Measurements from ENCODE around the gene CMTR1. TPM values are rescaled to one million over a fixed set of nuclear protein-coding genes. Genes with fewer than 3 reads are reported as not detected.

CMTR1 gene
- total and polyA plus RNA-seq, 10 of the 15 experiments (the other 5 are each of a cell fraction or from before 2014, with no cell fraction given) = 2.7 to 67.0 (median 46.2) TPM

DNA sequence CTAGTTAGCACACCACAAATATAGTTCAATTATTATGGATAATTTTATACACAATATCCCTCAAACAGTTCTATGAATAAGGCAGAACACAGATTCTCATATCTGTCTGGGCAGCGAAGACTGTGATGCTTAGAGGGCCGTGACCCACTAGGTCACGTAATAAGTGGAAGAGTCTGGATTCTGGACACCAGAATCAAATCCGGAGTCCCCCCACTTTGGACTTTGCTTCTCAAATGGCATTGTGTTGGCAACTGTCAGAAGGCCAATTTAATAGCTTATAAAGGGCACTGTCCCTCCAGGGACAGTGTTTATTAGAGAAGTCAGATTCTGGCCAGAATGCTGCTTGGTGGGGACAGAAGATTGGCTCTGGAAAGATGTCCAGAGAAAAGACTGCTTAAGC lies 73.5 kb downstream of the CMTR1 start (continued):
- TF ChIP-seq, protein P1, sequence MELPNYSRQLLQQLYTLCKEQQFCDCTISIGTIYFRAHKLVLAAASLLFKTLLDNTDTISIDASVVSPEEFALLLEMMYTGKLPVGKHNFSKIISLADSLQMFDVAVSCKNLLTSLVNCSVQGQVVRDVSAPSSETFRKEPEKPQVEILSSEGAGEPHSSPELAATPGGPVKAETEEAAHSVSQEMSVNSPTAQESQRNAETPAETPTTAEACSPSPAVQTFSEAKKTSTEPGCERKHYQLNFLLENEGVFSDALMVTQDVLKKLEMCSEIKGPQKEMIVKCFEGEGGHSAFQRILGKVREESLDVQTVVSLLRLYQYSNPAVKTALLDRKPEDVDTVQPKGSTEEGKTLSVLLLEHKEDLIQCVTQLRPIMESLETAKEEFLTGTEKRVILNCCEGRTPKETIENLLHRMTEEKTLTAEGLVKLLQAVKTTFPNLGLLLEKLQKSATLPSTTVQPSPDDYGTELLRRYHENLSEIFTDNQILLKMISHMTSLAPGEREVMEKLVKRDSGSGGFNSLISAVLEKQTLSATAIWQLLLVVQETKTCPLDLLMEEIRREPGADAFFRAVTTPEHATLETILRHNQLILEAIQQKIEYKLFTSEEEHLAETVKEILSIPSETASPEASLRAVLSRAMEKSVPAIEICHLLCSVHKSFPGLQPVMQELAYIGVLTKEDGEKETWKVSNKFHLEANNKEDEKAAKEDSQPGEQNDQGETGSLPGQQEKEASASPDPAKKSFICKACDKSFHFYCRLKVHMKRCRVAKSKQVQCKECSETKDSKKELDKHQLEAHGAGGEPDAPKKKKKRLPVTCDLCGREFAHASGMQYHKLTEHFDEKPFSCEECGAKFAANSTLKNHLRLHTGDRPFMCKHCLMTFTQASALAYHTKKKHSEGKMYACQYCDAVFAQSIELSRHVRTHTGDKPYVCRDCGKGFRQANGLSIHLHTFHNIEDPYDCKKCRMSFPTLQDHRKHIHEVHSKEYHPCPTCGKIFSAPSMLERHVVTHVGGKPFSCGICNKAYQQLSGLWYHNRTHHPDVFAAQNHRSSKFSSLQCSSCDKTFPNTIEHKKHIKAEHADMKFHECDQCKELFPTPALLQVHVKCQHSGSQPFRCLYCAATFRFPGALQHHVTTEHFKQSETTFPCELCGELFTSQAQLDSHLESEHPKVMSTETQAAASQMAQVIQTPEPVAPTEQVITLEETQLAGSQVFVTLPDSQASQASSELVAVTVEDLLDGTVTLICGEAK (IDR thresholded peaks at IDR 0.05; ENCODE audit: borderline replicate concordance) = no peak
- TF ChIP-seq TARDBP (IDR thresholded peaks at IDR 0.05; ENCODE audit: borderline replicate concordance) (no peak), E2F4 (IDR thresholded peaks at IDR 0.05; ENCODE audit: low read depth, low read length) (no peak), JUNB (IDR thresholded peaks at IDR 0.05) (no peak), EGR1 (IDR thresholded peaks at IDR 0.05; ENCODE audit: borderline replicate concordance in 1 of 2, low read depth in 2 of 2, low read length in 2 of 2) (no peak), HCFC1 (IDR thresholded peaks at IDR 0.05; ENCODE audit: low read length) (no peak), RELA (IDR thresholded peaks at IDR 0.05; ENCODE audit: borderline replicate concordance, partially characterized antibody) (no peak), DPF2 (IDR thresholded peaks at IDR 0.05) (no peak), ESRRA (IDR thresholded peaks at IDR 0.05; ENCODE audit: low read length) (no peak), YY1 (IDR thresholded peaks at IDR 0.05; ENCODE audit: low read depth, low read length) (no peak)
- TF ChIP-seq, protein P2, sequence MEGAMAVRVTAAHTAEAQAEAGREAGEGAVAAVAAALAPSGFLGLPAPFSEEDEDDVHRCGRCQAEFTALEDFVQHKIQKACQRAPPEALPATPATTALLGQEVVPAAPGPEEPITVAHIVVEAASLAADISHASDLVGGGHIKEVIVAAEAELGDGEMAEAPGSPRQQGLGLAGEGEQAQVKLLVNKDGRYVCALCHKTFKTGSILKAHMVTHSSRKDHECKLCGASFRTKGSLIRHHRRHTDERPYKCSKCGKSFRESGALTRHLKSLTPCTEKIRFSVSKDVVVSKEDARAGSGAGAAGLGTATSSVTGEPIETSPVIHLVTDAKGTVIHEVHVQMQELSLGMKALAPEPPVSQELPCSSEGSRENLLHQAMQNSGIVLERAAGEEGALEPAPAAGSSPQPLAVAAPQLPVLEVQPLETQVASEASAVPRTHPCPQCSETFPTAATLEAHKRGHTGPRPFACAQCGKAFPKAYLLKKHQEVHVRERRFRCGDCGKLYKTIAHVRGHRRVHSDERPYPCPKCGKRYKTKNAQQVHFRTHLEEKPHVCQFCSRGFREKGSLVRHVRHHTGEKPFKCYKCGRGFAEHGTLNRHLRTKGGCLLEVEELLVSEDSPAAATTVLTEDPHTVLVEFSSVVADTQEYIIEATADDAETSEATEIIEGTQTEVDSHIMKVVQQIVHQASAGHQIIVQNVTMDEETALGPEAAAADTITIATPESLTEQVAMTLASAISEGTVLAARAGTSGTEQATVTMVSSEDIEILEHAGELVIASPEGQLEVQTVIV (IDR thresholded peaks at IDR 0.05; ENCODE audit: borderline replicate concordance, partially characterized antibody) = no peak
- TF ChIP-seq, protein P3, sequence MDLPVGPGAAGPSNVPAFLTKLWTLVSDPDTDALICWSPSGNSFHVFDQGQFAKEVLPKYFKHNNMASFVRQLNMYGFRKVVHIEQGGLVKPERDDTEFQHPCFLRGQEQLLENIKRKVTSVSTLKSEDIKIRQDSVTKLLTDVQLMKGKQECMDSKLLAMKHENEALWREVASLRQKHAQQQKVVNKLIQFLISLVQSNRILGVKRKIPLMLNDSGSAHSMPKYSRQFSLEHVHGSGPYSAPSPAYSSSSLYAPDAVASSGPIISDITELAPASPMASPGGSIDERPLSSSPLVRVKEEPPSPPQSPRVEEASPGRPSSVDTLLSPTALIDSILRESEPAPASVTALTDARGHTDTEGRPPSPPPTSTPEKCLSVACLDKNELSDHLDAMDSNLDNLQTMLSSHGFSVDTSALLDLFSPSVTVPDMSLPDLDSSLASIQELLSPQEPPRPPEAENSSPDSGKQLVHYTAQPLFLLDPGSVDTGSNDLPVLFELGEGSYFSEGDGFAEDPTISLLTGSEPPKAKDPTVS (IDR thresholded peaks at IDR 0.05; ENCODE audit: low read depth, low read length) = no peak

All from GM12878 (cell line).